ENCODE data around the gene SEC61B.
"Not testable (repeated sequence)": the region's sequence is repeated elsewhere in the genome, so short reads cannot be mapped to it uniquely, and the experiment has no call there.

SEC61B gene

DNA sequence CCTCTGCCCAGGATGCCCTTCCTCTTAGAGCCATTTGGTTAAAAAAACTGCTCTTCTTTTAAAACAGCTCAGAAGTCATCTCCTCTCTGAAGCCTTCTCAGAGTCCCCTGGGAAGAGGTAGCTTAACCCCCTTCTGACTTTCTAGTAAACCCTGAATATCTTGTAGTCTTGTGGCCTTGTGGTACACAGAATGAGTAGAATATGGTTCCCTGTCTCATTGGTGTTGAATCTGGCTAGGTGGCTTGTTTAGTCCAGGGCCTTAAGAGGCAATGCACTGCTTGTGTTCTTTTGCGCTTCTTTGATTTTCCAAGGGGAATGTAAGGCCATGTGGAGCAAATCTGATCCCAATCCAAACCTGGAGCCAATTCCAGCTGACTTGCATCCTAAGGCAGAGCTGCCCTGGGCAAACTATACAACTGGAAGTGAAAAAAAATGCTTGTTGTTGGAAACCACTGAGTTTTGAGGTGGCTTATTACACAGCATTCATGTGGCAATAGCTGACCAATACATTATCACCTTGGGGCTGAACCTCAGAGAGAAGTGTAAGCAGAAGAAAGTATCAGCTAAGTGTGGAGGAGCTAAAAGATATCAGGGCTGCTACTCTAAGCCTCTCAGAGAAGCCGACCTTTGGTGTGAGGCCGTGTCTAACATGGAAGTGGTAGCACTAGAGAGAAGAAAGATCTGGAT lies 31.3 kb upstream of the SEC61B start:
- DNase-seq, result no peak

DNA sequence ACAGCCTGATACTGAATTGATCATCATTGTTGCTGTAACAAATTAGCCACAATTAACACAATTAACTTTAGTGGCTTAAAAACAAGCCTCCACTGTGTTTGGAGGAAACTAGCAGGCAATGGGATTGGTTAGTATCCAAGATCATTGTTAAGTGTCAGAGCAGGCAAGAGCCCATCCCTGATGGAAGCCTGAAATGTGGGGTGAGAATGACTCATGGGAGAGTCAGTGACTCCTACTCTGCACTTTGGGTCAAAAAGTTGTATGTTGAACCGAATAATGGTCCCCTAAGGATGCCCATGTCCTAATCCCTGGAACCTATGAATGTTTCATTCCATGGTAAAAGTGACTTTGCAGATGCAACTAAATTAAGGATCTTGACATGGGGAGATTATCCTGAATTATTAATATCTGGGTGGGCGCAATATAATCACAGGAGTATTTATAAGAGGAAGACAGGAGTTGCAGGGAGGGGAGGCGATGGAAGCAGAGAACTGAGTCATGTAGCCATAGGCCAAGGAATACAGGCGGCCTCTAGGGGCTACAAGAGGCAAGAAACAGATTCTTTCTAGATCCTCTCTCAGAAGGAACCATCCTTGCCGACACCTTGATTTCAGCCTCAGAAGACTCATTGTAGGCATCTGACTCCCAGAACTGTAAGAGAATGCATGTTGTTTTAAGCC lies 29.2 kb upstream of the SEC61B start:
- no peak for DNase-seq

DNA sequence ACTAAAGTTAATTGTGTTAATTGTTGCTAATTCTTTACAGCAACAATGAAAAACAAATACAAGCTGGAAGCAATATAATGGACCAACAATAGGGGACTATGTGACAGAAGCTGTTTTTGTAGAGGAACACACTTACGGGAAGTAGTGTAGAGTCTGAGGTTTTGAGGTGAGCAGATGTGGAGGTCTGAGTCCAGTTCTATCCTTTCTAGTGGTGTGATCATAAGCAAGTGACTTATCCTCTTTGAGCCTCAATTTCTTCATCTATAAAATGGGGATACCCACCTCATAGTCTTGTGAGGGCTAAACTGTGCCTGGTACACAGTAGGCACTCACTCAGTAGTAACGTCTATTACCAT lies 28.6 kb upstream of the SEC61B start:
- no peak for DNase-seq

DNA sequence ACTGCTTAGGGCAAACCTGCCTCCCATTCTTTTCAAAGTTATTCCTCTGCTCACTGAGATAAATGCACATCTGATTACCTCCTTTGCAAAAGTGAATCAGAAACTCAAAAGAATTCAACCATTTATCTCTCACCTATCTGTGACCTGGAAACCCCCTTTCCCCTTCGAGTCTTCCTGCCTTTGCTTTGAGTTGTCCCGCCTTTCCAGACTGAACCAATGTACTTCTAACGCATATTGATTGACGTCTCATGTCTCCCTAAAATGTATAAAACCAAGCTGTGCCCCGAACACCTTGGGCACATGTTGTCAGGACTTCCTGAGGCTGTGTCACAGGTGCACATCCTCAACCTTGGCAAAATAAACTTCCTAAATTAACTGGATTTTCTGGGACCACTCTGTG lies 25.6 kb upstream of the SEC61B start:
- DNase-seq, result not testable (repeated sequence)

DNA sequence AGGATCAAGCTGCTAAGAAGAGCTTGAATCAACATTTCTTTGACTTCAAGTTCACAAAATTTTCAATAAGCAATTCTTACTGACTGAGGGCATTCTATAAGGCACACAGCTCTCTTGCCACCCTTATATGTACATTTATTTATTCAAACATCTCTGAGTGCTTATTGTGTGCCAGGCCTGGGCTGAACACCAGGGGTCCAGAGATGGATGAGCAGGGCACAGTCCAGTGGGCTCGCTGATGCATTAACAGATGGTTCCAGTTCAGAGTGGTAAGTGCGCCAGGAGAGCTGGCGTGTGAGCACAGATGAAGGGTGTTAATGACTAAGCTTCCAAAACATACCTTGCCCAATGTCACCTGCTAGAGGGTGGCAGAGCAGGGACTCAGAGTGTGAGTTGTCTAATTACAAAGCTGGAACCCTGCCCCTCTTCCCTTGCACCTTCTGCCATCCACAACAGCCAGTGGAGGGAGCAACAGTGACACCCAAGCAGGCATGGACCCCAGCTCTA lies 24.9 kb upstream of the SEC61B start:
- no peak for DNase-seq

DNA sequence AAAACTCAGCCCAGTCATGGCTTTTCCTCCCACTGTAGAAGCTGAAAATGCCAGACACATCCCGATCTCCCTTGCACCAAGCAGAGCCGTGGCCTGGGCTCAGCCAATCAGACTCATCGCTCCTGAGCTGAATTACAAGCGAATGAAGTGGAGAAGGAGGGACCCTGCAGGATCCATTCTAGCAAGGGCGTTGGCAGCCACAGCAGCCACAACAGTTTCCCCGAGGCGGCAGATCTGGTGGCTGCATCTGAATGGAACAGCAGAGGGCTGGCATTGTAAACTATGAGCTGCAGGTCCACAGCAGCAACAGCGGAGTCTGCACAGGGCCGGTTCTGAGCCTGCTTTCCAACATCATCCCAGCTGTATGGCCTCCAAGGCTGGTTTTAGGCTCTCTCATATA lies 24.1 kb upstream of the SEC61B start:
- DNase-seq, result peak in 2 of 56 donors; percentile 10 to 14

DNA sequence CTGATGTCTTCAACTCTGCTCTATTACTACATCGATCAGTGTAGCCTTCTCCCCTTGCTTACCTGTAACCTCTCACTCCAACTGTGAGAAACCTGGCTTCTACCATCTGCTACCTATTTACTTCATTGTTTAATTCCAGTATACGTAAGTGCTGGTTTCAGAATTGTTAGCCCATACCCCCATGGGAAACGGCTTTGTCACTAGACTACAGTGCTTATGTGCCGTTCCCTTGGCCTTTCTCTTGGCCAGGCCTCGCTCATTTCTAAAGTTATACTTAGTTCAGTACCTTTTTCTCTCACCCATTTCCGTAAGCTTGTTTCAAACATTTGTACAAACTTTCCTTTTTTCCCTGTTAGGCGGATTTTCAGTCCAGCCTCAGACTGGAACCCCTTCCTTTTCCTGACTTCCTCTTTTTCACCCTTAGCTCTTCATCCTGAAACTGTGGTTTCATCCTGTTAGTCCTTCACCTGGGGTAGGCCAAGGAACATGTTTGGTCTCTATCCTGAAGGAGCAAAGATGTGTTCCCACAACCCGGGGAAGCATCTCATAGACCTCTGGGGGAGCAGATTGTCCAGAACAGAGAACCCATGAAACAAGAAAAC lies 22.0 kb upstream of the SEC61B start:
- no peak for DNase-seq

DNA sequence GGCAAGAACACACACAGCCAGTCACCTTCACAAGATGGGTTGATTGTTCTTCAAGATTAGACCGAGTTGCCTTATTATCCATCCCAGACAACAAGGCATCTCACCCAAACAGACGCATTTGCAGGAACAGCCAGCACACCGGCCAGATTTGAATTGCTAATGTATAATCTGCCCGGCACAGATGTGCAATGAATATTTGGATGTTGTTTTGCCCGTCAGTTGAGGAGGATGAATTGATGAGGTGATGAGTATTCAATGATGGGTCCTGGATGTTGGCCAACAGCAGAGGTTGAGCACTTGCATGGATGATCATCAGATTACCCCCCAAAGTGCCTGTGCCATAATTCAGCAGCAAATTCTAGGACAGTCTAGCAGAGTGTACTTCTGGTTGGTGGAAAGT lies 20.5 kb upstream of the SEC61B start:
- DNase-seq, result no peak

DNA sequence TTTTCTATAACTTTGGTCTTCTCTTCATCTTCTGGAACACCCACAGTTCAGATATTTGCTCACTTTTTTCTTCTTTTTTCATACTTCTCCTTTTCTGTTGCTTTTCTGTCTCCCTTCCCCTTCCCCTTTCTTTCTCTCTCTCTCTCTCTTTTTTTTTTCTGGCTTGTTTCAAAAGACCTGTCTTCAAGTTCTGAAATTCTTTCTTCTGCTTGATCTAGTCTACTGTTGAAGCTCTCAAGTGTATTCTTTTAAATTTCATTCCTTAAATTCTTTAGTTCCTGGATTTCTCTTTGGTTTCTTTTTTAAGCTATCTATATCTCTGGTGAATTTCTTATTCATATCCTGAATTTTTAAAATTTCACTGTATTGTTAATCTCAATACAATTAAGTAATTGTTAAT lies 11.5 kb upstream of the SEC61B start:
- DNase-seq, result no peak

DNA sequence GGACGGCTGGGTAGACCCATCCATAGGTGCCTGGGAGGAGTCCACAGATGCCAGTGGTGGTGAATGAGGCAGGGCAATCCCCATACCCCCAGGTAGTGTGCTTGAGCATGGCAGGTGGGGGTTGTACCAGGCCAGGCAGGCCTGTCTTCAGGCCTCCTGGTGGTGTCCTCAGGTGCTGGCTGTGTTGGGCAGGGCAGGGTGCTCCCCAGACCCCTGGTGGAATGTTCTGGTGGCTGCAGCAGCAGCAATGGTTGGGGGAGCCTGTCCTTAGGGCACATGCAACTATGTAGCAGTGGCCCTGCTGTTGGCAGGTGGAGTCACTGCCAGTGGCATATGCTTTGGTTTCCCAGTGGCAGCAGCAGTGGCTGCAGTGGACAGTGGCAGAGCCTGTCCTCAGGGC lies 10.3 kb upstream of the SEC61B start:
- DNase-seq, result no peak

DNA sequence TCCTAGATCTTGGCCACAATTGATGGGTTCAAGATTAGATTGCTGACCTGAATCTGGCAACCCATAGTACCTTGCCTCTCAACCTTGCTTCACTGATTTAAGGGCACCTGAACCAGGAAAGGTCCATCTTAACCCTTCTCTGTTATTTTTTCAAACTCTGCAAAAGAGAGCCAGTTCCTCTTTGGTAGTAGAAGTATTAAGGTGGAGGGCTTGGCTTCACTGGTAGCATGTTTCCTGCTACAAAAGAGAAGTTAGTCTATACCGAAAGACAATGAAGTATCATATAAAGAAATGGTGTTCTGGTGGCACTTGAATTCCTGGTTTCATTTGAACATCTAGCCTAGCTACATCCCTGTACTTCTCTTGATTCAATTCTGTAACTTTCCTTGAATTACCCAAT lies 8.9 kb upstream of the SEC61B start:
- no peak for DNase-seq

DNA sequence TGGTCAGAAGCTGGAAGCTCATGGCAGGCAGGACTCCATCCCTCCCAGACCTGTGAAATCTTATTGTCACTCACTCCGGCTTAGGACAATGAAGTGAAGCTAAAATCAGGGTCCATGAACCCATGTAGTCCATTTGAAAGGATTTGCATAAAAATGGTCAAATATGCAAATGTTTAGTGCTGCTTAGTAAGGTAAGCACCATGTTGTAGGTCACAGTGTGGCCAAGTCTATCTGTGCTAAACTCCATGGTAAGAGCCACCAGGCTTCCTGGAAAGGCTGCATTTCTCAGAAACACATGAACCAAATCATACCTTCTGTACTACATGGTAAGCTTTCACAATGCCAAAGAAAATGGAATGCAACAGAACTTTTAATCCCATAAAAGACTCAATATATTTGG lies 6.0 kb upstream of the SEC61B start:
- no peak for DNase-seq

DNA sequence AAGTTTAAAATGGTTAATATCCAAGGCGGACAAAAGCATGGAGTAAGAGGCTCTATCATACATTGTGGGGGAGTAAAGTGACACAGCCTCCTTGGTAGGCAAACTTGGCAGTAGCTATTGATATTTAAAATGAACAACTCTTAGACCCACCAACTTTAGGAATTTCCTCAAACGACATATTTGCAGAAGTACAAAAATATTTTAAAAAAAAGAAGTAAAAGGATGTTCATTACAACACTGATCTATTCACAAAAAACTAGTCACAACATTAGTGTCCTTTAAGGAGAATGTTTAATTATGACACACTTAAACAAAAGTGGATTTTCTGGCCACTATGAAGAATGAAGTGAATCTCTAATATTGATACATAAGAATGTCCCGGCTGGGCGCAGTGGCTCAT lies 2.1 kb upstream of the SEC61B start:
- no peak for DNase-seq

DNA sequence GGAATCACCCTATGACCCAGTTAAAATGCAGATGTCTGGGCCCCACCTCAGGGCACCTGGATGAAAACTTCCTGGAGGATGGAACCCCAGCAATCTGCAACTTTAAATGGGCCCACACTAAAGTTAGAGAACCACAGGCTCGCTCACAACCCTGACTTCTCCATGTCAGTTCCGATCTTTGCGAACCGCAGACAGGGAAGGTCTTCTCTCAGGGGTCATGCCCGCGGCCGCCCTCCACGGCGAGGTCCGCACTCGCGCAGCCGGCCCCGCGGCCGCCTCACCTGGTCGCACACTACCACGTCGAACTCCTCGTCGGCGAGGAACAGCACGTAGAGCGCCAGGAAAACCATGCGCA lies 839 bp upstream of the SEC61B start:
- peak in 4 of 56 donors; percentile 37 to 64 (median 52) for DNase-seq

DNA sequence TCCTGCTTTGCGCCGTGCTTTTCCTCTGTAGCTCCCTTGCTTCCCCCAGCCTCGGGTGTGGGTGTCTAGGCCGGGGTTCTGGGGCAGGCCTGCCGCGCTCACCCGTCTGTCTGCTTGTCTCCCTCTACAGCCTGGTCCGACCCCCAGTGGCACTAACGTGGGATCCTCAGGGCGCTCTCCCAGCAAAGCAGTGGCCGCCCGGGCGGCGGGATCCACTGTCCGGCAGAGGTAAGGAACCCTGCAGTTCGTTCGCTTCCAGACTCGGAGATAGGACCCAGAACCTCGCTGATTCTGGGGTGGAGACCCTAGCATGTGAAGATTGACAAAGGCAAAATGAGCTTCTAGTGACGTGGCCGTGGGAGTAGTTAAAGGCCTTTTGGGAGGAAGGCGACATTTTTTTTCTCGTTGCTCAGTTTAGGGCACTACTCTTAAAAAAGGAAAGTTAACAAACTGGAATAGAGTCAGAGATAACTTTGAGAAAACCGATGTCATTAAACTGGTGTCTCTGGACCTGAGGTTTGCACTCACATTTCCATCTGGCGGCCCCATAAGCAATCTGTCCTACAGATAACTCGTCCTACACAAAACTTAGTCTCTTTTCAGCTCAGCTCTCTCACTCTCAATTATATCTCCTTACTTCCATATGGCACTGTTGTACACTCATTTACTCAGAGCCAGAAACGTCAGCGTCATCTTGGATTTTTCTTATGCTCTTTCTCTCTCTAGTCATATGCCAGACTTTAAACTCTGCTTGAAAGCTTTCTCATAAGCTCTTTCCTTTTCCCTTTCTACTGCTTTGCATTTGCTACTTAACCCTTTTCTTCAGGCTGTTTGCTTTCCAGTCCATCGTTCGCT lies 561 bp downstream of the SEC61B start:
- DNase-seq, result no peak

DNA sequence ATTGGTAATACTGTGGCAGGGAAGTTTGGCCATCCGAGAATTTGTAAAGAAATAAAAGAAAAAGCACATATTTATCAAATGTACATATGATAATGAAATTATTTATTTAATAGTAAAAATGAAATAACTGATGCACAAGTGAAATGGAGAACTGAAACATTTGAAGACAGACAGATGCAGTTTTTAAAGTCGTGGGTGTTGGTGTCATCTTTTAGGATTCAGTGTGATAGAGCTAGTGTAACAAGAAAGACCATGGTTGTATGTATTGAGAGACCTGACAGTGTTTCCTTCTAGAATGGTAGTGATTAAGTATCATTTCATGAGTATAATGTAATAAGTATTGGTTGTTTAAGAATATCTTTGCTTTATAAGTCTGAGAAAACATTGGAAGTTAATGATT lies 2.4 kb downstream of the SEC61B start:
- DNase-seq, result no peak

DNA sequence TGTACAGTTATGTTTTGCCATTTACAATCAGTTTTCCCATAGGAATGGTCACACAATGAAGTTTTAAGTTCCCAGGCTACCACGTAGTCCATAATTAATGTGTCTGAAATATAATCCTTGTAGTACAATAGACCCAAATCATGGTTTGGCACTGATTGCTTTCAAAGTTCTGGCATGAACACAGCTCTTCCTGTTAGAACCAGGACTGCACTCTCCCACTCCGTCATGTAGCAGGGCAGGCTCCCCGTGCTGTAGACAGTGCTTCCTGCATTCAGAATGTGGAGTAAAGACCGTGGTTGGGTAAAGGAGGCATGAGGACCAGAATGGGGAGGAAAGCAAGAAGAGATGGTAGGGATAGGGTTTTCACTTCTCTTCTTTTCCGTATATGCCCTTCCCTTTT lies 4.0 kb downstream of the SEC61B start:
- DNase-seq, result no peak

DNA sequence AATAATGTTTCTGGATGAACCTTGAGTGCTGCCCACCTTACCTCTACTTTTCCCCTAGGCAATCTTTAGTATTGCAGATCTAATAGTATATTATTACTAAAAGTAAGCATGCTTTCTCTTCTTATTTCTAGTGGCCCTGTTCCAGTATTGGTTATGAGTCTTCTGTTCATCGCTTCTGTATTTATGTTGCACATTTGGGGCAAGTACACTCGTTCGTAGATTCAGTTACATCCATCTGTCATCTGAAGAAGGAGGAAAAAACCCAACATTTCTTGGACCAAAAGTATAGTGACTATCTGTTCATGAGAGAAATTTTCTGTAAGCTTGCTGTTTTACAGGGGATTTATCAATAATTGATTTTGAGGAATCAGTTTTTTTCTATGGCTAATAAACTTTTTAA lies 8.1 kb downstream of the SEC61B start:
- no peak for DNase-seq

DNA sequence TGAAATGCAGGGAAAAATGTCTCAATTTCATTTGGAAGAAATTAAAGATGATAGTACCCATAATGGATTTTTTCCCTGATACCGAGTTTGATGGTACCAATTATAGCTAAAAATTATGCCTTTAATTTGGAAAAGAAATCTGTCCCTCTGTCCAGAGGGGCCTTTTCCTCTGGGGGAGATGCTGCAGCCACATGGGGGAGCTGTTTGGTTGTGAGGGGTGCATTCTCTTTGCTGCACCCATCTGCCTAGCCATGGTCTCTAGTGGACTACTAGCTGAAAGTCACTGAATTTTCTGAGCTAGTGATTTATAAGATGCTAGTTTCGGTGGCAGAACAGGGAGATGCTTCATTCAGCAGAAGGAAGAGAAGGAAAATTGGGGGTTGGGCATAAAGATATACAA lies 9.6 kb downstream of the SEC61B start:
- DNase-seq, result peak in 3 of 56 donors; percentile 2 to 5 (median 5)

DNA sequence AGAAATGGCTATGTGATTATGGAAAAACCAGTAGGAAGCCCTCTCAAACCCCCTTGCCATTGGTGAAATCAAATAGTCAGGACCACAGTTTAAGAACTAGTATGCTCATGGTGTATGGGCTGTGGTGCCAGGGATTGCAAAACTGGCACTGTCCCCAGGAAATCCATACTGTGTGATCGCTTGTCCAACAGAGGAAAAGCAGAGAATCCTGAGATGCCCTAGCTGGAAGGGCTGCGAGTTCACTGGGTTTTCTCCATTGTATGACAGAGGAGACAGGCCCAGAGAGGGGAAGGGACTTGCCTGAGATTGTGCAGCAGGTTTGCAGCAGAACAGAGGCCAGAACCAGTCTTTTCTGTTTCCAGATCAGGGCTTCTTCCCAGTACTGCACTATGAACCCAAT lies 12.5 kb downstream of the SEC61B start:
- no peak for DNase-seq

DNA sequence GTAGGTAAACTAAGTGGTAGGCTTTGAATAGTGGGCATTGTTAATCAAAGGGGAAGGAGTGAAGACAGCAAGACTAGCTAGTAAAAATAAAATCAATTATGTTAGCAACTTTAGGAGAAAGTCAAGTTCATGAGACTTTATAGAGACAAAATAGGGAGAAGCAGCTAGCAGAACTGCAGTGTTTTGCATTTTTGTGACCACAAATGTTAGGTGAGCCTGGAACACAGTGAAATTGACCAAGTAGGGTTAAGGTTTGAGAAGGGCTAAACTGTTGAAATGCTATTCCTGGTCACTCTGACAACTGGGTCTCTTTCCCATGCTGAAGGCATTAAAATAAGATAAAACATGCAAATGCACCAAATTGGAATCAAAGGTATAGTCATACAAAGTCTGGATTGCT lies 13.0 kb downstream of the SEC61B start:
- DNase-seq, result no peak
